ENCODE measurements around the gene PTPRN2.
"Not testable (repeated sequence)": the region's sequence is repeated elsewhere in the genome, so short reads cannot be mapped to it uniquely, and the experiment has no call there.

Gene PTPRN2

DNA sequence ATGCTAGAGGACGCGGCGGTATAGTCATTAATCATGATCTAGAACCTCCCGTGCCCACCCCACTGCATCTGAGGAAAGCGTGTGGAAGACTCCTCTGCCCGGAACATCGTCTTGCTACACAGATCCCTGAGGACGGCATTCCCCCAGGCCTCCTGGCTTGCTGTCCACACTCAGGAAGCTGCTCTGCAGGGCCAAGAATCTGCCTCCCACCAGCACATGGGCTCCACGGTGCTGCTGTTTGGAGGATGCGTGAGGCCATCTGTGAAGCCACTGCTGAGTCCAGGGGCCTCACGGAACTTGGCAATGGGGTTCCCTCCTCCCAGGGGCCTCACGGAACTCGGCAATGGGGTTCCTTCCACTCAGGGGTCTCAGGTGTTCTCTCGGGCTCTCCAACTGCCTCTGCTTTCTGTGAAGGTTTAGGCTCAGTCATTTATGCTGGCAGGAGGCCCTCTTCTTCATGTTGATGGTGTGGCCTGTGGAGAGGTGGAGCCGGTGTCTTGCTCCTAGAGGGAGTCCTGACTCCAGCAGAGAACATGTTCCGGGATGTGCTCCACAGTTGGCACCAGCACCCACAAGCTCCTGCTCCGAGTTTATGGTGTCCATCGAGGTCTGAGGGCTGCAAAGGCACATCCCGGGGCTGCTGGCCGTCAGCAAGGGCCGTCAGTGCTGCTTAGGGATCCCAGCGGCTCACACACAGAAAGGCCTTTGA is 977.5 kb downstream of the PTPRN2 start:
- DNase-seq, result peak in 1 of 14 donors; percentile 32

DNA sequence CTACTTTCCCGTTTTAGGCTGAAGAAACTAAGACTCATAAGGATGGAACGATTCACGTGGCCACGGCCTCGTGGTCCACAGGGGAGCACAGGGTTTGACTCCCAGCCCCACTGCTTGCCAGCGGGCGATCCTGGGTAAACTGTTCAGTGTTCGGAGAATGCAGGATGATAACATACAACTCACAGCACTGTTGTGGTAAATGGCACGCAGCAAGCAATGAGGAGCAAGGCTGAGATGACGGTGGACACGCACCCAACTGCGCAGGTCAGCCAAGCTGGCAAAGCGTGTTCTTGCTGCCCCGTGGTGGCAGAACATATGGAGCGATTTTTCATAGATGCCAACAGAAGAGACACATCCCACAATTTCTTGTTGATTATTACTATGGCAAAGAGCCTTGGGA is 978.1 kb downstream of the PTPRN2 start:
- DNase-seq, result peak in 1 of 14 donors; percentile 37

DNA sequence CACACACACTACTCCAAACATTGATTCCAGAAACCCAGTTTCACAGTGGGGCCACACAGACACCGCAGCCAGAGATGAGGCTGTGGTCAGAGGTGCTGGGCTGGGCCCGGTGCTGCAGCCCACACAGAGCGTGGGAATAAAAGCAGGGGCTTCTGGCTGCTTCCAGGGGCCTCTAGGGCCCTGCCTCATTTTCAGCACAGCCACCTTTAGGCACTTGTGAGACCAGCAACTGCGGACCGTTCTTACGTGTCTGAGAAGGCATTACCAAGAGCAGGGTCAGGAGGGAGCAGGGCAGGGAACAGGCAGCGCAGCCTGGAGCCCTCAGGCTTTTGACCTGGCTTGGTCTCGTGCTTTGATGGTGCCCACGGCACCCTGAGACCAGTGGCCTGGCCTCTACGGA is 980.4 kb downstream of the PTPRN2 start:
- DNase-seq, result no peak

DNA sequence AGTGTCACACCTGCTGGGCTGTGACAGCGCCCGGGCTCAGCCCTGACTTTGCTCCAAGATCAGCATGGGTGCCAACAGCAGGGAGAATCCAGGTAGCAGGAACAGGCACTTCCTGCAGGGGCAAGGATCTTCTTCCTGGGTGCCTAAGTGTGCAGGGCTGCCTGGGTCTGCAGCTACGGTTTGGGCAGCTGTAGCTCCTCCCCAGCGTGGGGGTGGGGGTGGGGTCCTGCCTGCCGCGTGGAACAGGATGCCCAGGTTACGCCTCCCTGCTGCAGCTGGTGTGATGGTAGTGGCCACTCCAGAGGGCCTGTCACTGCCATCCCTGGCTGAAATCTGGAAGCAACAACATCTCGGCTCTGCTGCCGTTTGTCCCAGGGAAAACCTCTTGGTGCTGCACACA is 981.5 kb downstream of the PTPRN2 start:
- no peak for DNase-seq

DNA sequence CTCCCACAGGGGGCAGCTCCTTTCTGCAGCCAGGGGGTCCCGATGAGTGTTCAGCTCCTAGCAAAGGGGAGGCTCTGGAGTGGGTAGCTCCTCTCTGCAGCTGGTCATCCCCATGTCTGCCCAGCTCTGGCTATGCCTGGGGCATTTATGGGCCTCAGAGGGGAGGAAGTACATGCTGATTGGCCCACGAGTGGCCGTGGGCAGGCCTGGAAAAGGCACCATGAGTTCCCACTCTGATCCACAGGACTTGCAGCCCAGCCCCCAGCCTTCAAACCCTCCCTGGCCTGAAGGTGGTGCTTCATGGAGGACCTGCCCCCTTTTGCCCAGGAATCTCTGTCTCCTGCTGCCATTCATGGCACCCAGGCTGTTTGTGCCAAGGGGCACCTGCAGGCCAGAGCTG is 982.0 kb downstream of the PTPRN2 start:
- no peak for DNase-seq

DNA sequence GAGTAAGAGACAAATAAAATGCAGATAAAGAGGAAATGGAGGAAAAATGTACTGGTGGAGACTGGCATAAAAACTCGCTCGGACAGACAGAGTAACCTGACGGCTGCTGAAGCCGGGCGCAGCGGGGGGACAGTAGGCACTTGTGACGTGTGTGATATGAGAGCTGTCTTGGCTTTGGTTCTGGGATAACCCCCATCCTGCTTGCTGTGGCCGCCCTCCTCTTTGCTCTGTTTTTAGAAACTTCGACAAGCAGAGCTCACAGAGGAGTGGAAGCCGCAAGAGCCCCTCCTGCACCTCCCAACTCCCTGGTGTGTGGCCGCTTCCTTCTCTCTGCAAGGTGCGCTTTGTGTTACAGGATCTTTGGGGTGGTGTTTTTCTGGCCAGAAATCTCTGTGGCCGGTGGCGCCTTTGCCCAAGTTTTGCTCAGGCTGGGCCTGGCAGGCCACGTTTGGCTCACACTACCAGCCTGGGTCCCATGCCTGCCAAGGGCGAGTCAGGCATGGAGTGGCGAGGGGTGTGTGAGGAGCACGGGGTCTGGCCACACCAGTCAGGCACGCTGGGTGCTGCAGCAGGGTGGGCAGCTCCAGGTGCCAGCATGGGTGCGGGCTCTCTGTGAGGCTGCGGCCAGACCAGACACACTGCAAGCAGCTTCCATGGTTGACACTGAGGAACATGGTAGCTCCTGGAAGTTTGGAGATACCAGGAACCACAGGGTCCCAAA is 982.8 kb downstream of the PTPRN2 start:
- no peak for DNase-seq

DNA sequence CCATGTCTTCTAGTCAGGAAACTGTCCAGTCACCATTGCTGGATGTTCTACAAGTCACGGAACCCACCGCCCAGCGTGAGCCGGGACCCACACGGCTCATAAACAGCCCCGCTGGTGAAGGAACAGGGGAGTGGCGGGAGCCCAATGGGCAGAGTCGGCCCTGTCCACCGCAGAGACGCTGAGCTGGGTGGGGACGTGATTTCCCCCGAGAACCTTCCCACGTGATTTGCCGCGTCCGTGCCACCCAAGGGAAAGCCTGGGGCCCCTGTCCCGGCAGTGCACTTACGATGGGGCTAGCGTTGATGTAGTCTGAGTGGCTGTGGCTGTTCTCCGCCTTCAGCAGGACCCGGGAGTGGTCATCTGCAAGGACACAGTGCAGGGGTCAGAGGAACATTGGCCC is 983.9 kb downstream of the PTPRN2 start:
- no peak for DNase-seq

DNA sequence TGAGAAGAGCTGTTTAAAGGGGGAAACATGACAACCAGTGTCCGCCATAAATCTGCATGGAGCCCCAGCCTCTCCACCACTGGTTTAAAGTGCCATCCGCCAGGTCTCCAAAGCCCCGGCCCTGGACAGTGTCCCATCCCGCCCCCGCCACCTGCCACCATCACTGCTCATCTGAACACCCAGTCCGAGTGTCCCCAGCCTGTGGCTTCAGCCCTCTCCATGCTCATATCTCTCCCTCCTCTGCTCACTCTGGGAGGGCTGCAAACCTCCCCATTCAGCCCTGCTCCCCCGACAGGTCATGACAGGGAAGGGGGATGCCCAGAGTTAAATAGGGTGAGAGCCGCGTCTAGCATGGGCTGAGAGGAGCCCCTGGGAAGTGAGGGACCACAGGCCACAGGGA is 984.6 kb downstream of the PTPRN2 start:
- DNase-seq, result no peak

DNA sequence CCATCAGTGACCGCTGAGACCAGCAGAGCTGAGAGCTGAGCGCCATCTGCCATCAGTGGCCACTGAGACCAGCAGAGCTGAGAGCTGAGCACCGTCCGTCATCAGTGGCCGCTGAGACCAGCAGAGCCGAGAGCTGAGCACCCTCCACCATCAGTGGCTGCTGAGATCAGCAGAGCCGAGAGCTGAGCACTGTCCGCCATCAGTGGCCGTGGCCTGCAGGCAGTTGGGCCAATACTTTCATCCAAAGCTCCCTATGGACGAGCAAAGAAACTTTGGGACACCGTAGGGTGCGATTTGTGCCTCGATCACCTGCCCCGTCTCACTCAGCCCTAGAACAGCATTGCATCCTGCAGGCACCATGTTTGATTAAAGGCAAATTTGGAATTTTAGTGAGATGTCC is 985.0 kb downstream of the PTPRN2 start:
- no peak for DNase-seq

DNA sequence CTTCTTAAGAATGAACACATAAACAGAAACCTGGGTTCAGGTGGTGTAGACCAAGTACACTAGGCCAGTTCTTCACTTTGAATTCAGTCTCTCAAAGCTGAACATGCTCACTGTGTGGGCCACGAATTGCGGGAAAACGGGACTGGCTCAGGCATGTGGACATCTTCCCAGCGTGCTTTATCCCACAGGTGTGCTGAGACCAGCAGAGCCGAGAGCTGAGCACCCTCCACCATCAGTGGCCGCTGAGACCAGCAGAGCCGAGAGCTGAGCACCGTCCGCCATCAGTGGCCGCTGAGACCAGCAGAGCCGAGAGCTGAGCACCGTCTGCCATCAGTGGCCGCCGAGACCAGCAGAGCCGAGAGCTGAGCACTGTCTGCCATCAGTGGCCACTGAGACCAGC is 985.5 kb downstream of the PTPRN2 start:
- no peak for DNase-seq

DNA sequence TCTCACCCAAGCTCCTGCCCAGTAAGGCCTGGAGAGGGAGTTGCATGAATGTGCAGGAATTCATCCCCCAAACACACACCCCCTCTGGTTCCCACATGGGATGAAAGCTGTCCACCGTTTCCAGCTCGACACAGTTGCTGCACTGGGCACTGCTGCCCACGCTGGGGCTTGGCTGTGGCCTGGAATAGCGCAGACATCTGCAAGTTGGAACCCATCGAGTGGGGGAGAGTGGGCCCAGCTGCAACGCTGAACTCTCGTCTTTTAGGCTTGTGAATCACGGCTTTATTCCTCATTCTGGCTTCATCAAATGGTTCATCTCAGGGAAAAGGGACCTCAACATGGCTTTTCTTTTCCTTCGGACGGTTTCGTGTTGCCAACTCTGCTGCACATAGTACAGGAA is 986.1 kb downstream of the PTPRN2 start:
- peak in 9 of 14 donors; percentile 5 to 53 (median 31) for DNase-seq

DNA sequence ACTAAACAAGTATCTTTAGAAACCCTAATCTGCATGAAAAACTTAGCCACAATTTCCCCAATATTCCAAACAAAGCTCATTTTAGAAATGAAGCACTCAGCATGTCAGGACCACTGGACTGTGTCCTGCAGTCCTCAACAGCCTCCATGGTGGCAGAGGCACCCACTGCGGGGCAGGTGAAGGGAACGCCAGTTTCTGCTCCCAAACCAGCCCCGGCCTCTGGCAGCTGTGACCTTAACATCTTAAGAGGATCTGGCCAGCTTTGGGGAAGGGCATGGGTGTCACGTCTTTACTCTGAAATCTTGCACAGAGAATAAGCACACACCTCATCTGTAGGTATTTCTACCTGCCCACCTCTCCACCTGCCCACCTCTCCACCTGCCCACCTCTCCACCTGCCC is 988.1 kb downstream of the PTPRN2 start:
- DNase-seq, result no peak

DNA sequence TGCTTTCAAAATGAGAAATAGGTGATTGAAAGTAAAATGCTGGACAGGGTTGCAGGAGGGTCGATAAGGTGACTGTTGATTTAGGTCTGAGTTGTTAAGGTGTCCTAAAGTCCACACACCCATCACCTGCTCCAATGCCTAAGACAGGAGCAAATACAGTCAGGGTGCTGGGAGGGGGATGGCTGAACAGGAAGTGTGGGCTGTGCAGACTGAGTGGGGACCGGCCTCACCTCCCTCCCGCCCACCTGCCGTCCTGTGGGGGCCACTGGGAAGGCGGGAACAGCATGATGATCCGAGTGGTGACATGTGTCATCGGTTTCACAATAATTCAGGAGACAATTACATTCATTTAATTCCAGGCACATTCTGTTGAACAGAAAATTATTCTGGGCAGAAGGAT is 990.1 kb downstream of the PTPRN2 start:
- no peak for DNase-seq

DNA sequence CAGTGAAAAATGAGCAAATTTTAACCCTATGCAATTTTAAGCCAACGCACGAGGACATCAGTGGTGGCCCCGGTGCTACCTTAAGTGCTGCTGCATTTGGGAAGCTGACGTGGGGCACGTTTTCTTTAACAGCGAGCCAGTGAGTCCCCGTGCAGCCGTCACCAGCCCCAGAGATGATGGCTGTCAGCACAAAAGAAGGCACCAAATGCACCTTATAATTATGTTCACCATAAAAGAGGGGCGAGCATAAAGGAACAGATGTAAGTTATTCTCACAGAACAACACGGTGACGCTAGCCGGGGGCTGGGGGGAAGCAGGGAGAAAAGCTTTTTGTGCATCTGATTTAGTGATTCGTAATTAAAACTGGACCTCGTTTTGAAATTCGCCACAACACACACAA is 990.7 kb downstream of the PTPRN2 start:
- DNase-seq, result no peak

DNA sequence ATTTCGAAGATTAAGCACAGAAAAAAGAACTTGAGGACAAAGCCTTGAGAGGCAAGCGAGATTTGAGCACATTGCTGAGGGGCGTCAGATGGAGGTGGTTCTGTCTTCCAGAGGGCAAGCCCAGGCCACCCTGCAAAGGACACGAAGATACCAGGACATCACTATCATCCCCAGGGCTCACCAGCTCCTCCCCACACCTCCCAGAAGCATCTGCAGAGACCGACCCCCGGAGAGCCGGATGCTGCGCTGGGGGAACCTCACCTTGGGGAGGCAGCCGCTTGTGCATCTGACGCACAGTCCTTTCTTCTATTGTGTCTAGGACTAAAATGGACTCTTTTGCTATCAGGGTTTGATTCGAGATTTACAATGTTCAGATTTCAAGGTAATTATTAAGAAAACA is 991.2 kb downstream of the PTPRN2 start:
- DNase-seq, result no peak

DNA sequence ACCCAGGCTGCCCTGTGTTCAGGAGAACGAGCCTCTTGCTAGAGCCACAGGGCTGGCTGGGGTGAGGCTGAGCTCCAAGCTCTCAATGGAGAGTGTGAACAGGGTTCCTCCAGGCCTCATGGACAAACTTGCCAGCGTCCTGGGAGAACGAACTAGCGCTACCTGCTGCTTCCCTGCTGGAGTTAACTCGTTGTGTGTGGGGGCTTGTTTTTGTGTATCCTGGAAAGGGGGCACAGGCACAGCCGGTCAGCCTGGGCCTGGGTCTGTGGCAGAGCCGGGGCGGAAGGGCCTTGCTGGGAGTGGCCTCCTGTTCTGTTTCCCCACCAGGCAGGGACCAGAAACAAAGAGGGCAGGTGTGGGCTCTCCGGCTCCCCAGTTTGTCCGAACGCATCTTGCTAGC is 991.6 kb downstream of the PTPRN2 start:
- DNase-seq, result no peak

DNA sequence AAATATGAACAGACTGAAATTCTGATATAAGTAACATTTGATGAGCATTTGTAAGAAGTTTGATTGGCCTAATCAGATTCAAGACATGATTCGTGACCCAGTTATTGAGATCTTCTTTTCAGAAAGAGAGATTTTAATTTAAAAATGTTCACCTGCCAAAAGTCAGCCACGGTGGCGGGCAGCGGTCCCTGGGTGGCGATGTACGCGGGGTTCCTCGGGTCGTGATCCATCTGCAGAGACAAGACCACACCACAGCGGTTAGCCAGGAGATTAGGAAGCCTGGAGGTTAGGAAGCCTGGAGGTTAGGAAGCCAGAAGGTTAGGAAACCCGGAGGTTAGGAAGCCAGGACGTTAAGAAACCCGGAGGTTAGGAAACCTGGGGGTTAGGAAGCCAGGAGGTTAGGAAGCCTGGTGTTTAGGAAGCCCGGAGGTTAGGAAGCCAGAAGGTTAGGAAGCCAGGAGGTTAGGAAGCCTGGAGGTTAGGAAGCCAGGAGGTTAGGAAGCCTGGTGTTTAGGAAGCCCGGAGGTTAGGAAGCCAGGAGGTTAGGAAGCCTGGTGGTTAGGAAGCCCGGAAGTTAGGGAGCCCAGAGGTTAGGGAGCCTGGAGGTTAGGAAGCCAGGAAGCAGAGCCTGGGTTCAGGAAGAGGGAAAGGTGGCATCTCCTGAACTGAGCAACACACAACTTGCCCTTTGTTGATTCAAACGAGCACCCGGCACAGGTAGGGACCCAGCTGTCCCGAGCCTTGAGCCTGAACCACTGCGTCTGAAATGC is 992.4 kb downstream of the PTPRN2 start:
- no peak for DNase-seq

DNA sequence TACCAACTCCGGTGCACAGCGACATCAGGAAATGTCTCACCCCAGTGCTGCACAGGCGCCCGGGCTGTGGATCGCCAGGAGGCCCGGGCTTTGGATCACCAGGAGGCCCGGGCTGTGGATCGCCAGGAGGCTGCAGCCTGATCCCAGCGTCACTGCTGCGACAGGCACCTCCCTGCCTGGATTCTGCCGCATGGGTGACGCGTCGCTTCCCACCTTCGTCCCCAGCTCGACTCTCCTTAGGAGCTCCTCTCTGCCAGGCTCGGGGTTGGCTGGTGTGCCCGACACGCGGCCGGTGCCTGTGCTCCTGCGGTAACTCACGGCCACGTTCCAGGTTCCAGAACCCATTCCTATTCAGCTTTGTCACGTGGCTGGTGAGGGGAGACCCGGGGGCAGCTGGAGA is 993.3 kb downstream of the PTPRN2 start:
- DNase-seq, result no peak

DNA sequence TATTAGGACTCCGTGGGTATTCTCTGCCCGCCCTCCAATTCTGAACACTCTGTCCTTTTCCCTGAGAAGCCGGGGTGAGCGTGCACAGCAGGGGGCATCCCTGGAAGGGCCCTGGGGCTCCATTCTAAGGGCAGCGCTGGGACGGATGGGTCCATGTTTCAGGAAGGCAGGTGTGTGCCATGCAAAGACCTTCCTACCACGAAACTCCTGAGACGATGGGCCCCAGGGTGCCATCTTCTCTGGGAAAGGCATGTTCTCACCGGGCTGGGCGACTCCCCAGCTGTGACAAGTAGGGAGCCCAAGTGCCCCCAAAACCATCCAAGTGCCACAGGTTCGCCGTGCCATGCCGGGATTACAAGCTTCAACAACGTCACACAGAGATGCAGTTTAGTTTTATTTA is 994.1 kb downstream of the PTPRN2 start:
- no peak for DNase-seq

DNA sequence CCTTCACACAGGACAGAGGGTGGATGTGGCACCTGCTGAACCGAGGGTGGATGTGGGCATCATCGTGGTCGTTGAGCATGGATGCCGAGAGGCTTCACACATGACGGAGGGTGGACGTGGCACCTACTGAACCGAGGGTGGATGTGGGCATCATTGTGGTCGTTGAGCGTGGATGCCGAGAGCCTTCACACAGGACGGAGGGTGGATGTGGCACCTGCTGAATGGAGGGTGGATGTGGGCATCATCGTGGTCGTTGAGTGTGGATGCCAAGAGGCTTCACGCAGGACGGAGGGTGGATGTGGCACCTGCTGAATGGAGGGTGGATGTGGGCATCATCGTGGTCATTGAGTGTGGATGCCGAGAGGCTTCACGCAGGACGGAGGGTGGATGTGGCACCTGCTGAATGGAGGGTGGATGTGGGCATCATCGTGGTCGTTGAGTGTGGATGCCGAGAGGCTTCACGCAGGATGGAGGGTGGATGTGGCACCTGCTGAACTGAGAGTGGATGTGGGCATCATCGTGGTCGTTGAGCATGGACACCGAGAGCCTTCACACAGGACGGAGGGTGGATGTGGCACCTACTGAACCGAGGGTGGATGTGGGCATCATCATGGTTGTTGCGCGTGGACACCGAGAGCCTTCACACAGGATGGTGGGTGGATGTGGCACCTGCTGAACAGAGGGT is 994.8 kb downstream of the PTPRN2 start:
- DNase-seq, result not testable (repeated sequence)

DNA sequence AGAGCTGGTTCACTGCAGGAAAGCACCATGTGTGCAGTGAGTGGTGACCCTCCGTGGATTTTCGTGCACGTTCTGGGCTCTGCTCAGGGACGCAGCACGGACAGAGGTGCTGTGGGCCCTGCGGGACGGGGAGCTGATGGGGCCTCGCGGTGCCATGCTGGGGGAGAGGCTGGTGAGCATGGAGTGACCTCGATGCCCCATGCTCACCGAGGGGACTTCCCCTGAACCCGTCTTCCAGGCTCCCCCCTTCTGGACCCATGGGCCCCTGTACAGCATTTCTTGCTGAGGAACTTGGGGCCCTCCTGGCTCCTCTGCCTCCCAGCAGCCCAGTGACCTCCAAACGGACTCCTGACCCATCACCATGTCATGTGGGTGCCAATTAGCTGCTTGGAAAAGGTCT is 997.1 kb downstream of the PTPRN2 start:
- no peak for DNase-seq

DNA sequence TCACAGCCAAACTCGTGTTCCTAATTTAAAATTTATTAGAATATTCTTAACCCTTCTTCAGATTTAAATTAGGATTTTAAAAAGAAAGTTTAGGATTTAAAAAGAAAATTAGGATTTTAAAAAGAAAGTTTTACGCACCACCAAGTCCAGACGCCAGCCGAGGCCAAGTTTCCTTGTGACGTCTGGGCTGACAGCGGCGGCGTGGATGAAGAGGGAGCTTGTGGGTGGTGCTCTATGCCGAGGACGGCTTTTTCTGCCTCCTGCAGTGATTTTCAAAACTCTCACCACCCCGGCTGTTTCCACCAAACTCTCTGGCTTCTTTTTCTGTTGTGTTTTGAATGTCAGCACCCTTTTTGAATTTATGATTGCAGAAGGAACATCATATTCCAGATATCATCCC is 997.9 kb downstream of the PTPRN2 start:
- no peak for DNase-seq
